GM21786 (cell line): ENCODE data around the gene CD79B.
"Not testable (repeated sequence)": the region's sequence is repeated elsewhere in the genome, so short reads cannot be mapped to it uniquely, and the experiment has no call there.

ENCODE experiments used
- ATAC-seq: cut with Tn5 transposase; IDR thresholded peaks from one replicate; pipeline ENCODE4 v1.9.1; 2021; ENCODE audit not compliant: unreplicated experiment

The CD79B gene

DNA sequence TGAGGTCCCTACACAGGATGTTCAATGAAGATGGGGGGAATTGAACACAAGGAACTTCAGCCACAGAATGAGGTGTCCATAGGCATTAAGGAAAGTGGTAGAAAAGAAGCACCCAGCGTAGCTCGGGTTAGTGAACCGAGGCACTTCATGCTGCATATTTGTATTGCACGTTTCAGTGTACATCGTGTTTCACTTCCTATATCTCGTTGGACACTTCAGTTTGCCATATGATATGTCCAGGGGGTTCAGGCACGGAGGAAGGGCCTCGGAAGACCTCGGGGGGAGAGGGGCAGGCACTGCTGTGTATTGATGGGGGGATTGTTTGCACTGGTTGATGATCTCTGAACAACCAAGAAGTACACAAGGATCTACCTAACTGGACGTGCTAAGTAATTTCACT is 16.4 kb downstream of the CD79B start:
- peak; percentile 57 for ATAC-seq

DNA sequence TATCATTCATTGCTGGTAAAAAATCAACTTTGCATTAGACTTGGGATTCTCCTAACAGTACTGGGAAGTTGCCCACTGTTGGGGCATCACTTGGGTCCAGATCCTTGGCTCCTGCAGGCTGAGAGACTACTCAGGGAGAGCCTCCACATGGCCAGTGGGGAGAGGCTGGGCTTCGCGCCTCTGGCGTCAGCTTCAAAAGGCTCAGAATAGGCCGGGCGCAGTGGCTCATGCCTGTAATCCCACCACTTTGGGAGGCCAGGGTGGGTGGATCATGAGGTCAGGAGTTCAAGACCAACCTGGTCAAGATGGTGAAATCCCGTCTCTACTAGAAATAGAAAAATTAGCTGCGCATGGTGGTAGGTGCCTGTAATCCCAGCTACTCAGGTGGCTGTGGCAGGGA is 17.7 kb downstream of the CD79B start:
- ATAC-seq = no peak

DNA sequence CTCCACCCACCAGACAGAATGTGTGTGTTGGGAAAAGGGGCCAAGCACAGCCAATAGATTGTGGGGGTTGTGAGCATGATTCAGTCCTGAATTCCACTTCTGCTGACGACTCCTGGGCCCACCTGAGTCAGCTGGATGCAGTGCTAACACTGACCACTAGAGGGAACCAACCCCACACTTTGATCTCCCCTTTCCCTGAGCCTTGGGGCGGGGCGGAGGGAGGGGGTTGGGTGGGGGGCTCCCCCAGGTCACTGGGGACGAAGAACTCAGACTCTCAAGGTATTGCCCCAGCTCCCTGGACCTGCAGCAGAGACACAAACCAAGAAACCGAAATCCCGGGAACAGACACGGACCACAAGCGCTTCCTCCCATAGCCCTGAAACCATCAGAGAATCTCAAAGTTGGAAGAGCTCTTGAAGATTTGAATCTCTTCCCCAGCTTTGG is 20.5 kb downstream of the CD79B start:
- no peak for ATAC-seq

DNA sequence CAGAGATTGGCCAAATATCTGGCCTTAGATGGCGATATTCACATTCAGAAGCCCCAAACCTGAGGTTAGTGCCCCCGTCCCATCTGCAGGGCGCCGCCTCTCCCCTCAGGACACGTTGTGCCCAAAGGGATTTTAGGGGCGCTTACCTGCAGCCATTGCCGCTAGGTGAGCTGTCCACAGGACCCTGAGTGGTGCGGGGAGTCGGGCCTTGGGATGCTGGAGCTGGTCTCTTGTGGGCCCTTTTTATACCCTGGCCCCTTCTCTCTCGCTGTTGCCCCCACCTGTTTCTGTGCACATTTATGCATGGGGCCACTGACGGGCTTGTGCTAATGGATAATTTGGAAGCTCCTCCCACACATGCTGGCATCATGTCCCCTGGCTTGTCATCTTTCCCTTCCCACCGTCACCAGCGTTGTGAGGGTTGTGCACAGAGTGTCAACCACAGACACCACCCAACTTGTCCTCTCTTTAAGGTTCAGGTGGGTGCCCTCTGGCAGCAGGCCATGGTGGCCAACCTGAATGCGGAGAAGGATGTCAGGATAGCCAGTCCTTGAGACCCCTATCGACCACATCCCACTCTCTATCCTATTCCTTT is 21.0 kb downstream of the CD79B start, which contains the start of gene CSHL1:
CSHL1 (minus strand) TSS at position 218 of the 595 bp plus-strand sequence; CDS start at position 156, 62 bp downstream.
- no peak for ATAC-seq

DNA sequence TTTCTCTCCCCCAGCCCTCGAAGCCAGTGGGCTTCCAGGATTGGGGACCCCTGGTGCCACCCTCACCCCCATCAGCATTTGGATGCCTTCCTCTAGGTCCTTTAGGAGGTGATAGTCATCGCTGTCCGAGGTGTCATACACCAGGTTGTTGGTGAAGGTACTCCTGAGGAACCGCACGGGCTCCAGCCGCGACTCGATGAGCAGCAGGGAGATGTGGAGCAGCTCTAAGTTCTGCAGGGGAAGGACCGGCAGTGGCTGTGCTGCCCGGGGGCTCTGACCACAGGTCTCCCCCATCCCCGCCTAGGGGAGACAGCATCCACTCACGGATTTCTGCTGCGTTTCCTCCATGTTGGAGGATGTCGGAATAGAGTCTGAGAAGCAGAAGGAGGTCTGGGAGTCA is 22.0 kb downstream of the CD79B start:
- no peak for ATAC-seq

DNA sequence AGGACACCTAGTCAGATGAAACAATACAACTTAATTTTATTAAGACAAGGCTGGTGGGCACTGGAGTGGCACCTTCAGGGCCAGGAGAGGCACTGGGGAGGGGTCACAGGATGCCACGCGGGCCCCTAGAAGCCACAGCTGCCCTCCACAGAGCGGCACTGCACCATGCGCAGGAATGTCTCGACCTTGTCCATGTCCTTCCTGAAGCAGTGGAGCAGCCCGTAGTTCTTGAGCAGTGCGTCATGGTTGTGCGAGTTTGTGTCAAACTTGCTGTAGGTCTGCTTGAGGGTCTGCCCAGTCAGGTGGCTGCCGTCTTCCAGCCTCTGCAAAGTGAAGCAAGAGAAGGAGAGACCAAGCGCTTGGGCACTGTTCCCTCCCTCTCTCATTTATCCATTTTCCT is 22.5 kb downstream of the CD79B start:
- not testable (repeated sequence) for ATAC-seq

DNA sequence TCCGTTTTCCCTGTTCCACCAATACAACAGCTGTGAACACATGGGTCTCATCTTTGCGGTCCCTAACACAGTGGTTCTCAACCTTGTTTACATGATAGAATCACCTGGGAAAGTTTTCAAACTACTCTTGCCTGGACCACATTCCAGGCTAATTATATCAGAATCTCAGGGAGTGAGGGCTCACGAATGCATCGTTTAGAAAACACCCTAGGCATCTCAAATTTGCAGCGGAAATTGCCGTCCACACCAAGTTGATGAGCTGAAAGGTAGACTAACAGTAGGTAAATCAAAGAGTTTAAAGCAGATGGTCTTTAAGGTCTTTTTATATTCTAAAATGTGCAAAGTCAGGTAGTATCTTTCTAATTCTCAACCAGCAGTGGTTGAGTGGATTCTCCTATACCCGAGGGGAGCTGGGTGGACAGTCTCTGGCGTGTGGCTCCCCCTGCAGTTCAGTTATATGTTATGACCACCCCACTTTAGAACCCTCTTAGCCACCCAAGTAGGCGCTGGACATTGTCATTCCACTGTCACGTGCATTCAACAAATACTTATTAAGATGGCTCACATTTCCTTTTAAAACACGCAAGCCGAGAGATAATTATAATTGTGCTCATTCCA is 24.9 kb downstream of the CD79B start:
- not testable (repeated sequence) for ATAC-seq

DNA sequence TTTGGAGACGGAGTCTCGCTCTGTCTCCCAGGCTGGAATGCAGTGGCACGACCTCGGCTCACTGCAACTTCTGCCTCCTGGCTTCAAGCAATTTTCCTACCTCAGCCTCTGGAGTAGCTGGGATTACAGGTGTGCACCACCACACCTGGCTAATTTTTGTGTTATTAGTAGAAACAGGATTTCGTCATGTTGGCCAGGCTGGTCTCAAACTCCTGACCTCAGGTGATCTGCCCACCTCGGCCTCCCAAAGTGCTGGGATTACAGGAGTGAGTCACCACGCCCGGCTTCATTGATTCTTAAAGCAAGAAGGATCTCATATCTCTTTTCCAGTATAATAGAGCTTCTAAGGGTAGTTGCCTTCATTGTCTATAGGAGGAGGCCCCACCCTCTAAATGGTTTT is 27.3 kb downstream of the CD79B start:
- not testable (repeated sequence) for ATAC-seq

DNA sequence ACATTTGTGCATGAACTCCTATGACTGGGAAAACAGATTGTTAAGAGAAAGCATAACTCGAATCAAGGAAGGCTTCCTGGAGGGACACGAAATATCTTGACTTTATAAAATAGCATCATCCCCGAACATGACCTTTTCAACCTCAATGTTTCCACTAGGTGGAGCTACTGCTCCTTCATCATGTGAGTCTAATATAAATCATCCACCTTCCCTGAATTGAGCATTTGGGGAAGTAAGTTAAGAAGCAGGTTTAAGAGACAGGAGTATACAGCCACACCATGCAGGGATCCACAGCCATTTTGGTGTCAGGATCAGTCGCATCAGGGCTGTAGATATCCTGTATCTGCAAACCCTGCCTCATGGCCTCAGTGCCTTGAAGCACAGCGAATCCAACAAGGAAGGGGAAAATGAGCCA is 28.3 kb downstream of the CD79B start:
- ATAC-seq = not testable (repeated sequence)

DNA sequence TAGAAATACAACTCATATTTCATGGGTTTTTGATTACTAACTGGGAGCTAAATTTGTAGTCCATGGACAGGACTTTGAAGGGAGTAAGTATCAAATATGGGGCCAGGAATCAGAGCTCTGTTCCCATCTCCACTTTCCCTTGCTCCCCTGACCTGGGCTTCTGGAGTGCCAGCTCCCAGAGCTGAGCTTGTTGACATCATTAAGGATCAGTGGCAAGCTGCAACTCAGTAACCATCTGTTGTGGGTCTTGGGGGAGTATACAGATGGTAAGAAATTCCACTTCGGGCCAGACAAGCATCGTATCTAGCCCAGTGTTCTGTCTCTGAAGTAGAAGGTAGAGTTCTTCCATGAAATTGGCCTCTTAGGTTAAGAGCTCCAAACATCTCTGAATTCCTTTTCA is 30.2 kb downstream of the CD79B start:
- not testable (repeated sequence) for ATAC-seq

DNA sequence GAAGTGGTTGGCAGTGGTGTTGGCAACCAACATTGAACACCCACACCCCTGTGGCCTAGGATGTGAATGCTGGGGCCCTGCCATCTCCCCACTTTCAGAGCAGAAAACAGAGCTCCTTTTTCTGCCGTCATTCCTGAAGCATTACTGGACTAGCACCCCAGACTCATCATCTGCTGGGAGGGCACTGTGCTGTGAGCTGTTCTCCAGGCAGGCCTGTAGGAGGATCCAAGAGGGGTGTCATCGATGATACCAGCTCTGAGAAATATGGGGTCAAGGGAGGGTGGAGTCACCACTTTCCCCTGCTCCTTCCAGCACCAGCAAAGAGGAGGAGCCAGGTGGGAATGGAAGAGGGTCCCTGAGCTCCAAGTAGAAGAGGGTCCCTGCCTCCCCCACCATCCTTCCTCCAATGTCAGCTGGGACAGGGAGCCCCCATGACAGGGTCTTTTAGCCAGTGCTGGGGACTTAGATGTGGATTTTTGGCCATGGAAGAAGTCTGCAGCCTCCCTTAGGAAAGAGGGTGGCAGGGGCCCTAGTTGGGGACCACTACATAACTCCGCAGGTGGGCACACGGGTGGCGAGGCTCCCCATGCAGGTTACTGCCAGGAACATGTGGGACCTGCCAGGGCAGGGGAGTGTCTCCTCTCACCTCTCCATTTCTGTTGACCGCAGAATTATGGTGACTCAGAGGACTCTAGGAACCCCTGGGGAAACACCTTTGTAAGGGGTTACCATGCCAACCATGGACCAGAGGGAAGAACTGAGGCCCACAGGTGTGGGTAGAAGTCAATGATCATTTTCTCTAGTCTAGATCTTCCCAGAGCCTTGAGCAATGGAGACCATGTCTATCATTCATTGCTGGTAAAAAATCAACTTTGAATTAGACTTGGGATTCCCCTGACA is 33.0 kb downstream of the CD79B start:
- not testable (repeated sequence) for ATAC-seq

DNA sequence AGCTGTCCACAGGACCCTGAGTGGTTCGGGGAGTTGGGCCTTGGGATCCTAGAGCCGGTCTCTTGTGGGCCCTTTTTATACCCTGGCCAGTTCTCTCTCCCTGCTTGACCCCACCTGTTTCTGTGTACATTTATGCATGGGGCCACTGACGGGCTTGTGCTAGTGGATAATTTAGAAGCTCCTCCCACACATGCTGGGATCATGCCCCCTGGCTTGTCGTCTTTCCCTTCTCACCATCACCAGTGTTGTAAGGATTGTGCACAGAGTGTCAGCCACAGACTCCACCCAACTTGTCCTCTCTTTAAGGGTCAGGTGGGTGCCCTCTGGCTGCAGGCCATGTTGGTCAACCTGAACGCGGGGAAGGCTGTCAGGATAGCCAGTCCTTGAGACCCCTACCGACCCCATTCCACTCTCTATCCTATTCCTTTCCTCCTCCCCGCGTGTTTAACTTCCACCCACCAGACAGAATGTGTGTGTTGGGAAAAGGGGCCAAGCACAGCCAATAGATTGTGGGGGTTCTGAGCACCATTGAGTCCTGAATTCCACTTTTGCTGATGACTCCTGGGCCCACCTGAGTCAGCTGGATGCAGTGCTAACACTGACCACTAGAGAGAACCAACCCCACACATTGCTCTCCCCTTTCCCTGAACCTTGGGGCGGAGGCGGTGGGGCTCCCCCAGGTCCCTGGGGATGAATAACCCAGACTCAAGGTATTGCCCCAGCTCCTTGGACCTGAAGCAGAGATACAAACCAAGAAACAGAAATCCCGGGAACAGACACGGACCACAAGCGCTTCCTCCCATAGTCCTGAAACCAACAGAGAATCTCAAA is 35.4 kb downstream of the CD79B start, which contains the start of gene CSH1:
CSH1 (minus strand) TSS at position 51 of the 831 bp plus-strand sequence. CDS start 63 bp downstream, outside the sequence.
- not testable (repeated sequence) for ATAC-seq

DNA sequence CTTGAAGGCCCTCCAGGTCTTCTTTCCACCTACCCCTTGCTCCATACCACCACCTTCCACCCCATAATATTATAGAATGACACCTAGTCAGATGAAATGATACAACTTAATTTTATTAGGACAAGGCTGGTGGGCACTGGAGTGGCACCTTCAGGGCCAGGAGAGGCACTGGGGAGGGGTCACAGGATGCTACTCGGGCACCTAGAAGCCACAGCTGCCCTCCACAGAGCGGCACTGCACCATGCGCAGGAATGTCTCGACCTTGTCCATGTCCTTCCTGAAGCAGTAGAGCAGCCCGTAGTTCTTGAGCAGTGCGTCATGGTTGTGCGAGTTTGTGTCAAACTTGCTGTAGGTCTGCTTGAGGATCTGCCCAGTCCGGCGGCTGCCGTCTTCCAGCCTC is 37.3 kb downstream of the CD79B start:
- not testable (repeated sequence) for ATAC-seq

DNA sequence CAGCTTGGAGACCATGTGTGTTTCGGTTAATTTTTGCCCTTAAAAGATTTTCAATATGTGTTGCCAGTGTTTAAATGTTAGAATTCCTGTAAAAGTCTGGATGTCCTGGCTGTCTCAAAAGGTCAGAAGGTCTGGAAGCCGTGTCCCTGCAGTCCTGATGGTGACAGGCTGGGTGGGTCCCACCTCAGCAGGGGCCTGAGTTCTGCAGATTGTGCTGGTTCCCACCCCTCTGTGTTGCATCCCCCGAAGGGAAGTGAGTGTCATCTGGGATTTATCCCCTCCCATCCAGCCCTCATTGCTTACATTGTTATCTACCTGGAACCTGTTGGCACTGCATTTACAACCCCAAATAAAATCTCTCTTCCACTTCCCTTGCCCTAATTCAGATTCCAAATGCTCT is 38.1 kb downstream of the CD79B start:
- ATAC-seq = not testable (repeated sequence)

DNA sequence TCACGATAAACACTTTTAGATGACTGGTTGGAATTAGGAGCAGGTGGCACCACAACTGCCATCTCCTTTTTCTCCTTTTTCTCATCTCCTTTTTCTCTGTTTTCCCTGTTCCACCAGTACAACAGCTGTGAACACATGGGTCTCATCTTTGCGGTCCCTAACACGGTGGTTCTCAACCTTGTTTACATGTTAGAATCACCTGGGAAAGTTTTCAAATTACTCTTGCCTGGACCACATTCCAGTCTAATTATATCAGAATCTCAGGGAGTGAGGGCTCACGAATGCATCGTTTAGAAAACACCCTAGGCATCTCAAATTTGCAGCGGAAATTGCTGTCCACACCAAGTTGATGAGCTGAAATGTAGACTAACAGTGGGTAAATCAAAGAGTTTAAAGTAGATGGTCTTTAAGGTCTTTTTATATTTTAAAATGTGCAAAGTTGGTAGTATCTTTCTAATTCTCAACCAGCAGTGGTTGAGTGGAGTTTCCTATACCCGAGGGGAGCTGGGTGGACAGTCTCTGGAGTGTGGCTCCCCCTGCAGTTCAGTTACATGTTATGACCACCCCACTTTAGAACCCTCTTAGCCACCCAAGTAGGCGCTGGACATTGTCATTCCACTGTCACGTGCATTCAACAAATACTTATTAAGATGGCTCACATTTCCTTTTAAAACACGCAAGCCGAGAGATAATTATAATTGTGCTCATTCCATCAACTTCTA is 39.7 kb downstream of the CD79B start:
- ATAC-seq = not testable (repeated sequence)

DNA sequence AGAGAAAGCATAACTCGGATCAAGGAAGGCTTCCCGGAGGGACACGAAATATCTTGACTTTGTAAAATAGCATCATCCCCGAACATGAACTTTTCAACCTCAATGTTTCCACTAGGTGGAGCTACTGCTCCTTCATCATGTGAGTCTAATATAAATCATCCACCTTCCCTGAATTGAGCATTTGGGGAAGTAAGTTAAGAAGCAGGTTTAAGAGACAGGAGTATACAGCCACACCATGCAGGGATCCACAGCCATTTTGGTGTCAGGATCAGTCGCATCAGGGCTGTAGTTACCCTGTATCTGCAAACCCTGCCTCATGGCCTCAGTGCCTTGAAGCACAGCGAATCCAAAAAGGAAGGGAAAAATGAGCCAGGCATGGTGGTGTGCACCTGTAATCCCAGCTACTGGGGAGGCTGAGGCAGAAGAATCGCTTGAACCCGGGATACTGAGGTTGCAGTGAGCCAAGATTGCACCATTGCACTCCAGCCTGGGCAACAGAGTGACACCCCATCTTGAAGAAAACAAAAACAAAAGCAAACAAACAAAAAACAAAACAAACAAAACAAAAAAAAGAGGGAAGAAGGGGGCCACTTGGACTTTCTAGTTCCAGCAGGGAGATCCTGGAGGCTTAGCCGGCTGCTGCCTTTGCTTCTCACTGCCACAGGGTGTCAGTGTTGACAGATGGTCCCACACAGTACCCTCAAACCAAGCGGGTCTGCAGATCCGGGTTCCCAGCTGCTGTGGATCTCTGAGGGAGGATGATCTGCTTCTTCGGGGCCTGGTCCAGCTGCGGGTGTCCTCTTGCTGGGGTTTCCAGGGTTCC is 42.9 kb downstream of the CD79B start:
- not testable (repeated sequence) for ATAC-seq

DNA sequence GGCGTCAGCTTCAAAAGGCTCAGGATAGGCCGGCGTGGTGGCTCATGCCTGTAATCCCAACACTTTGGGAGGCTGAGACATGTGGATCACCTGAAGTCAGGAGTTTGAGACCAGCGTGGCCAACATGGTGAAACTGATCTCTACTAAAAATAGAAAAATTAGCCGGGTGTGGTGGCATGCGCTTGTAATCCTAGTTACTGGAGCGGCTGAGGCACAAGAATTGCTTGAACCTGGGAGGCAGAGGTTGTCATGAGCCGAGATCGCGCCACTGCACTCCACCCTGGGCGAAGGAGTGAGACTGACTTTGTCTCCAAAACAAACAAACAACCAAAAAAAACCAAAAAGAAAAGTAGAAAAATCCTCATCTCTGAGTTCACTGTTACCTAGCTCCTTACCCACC is 47.0 kb downstream of the CD79B start:
- ATAC-seq = not testable (repeated sequence)

DNA sequence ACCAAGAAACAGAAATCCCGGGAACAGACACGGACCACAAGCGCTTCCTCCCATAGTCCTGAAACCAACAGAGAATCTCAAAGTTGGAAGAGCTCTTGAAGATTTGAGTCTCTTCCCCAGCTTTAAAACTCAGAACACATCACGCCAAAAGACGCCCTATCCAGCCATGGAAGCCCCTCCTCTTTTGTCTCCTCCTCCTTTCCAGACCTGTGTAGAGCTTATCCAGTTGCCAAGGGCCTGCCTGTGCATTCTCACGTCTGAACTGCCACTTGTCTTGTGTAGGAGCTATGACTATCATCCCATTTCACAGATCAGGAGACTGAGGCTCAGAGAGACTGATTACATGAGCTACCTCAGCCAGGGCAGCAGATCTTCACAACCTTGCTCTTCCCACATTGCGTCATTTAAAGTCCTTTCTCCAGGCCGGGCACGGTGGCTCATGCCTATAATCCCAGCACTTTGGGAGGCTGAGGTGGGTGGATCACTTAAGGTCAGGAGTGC is 49.5 kb downstream of the CD79B start:
- ATAC-seq = not testable (repeated sequence)
